ENCODE measurements around the gene ABCC3. TPM values are rescaled to one million over a fixed set of nuclear protein-coding genes. Genes with fewer than 3 reads are reported as not detected.

Gene ABCC3
- total and polyA plus RNA-seq, 9 of the 15 experiments (the other 6 are each of a cell fraction or from before 2014, with no cell fraction given): 0.03 to 1.6 (median 0.42) TPM; not detected in 5

GRCh38 chr17:50626037-50626574 is 8.6 kb upstream of the ABCC3 start (continued):
- TF ChIP-seq HMGXB4 (CRISPR knock-in tag; IDR thresholded peaks at IDR 0.05) (no peak), ETV1 (tag; conservative IDR thresholded peaks at IDR 0.05; ENCODE audit: low read depth) (no peak), CHD7 (IDR thresholded peaks at IDR 0.05; ENCODE audit: low read depth, low read length) (no peak), ZBTB33 (CRISPR knock-in tag; IDR thresholded peaks at IDR 0.05) (no peak), MTA3 (IDR thresholded peaks at IDR 0.05; ENCODE audit: borderline replicate concordance) (no peak), BMI1 (IDR thresholded peaks at IDR 0.05; ENCODE audit: low read length) (no peak), ELF4 (CRISPR knock-in tag; IDR thresholded peaks at IDR 0.05) (no peak), MYNN (IDR thresholded peaks at IDR 0.05) (no peak), MYNN (CRISPR knock-in tag; IDR thresholded peaks at IDR 0.05) (no peak), GABPB2 (CRISPR knock-in tag; conservative IDR thresholded peaks at IDR 0.05) (no peak), U2AF1 (optimal IDR thresholded peaks at IDR 0.05; ENCODE audit: low read depth, low read length) (no peak), SRSF7 (optimal IDR thresholded peaks at IDR 0.05; ENCODE audit: low read depth, low read length) (no peak), COPS2 (conservative IDR thresholded peaks at IDR 0.05) (no peak), ZNF445 (CRISPR knock-in tag; IDR thresholded peaks at IDR 0.05; ENCODE audit: low read depth) (no peak), ESRRB (CRISPR knock-in tag; IDR thresholded peaks at IDR 0.05; ENCODE audit: borderline replicate concordance) (no peak)
